ENCODE results near the gene ZC2HC1B.

Gene ZC2HC1B

GRCh38 chr6:143955971-143956370, 91.7 kb downstream of the ZC2HC1B start:
- Histone ChIP-seq H3K9me3 (ENCODE audit: control insufficient read depth, insufficient read depth, low read length) (no peaks in the 10 kb centered on the region), H3K27ac (ENCODE audit: low read depth, low read length) (no peak overlapping the region), H3K79me2 (ENCODE audit: control insufficient read depth, low read length) (no peaks in the 10 kb centered on the region), H3F3A (ENCODE audit: control insufficient read depth, insufficient read depth) (no peaks in the 10 kb centered on the region), H3K27me3 (ENCODE audit: control insufficient read depth, low read length) (no peaks in the 10 kb centered on the region), H3K4me2 (ENCODE audit: low read length) (no peak overlapping the region), H4K20me1 (ENCODE audit: control insufficient read depth, insufficient read depth, low read depth, low read length) (no peaks in the 10 kb centered on the region), H3K4me1 (ENCODE audit: control insufficient read depth, low read length) (no peaks in the 10 kb centered on the region), H3K4me3 (ENCODE audit: low read length) (no peak overlapping the region), H3K36me3 (ENCODE audit: control insufficient read depth, low read length) (no peaks in the 10 kb centered on the region), H3K9me2 (replicated peaks; ENCODE audit: control insufficient read depth, low read length) (no peaks in the 10 kb centered on the region)
- no peak for TF ChIP-seq EZH2phosphoT487 (IDR thresholded peaks at IDR 0.05; ENCODE audit: borderline replicate concordance, low read length)
- TF ChIP-seq CTCF (IDR thresholded peaks at IDR 0.05; ENCODE audit: low read depth, low read length, poor library complexity, severe bottlenecking): no peak

- Histone ChIP-seq H3K4me2 (ENCODE audit: low read length) (no peak overlapping the region), H3K27ac (ENCODE audit: low read depth, low read length) (no peak overlapping the region)
Observed at GRCh38 chr6:143957679-143958274, 93.5 kb downstream of the ZC2HC1B start.

GRCh38 chr6:143958839-143959399, 94.6 kb downstream of the ZC2HC1B start:
- no peak for TF ChIP-seq CTCF (IDR thresholded peaks at IDR 0.05; ENCODE audit: low read depth, low read length, poor library complexity, severe bottlenecking)
- TF ChIP-seq EZH2phosphoT487 (IDR thresholded peaks at IDR 0.05; ENCODE audit: borderline replicate concordance, low read length): no peak
- Histone ChIP-seq H3K4me3 (ENCODE audit: low read length) (no peak overlapping the region), H3K36me3 (ENCODE audit: control insufficient read depth, low read length) (no peaks in the 10 kb centered on the region), H3F3A (ENCODE audit: control insufficient read depth, insufficient read depth) (no peaks in the 10 kb centered on the region), H3K27me3 (ENCODE audit: control insufficient read depth, low read length) (no peaks in the 10 kb centered on the region), H4K20me1 (ENCODE audit: control insufficient read depth, insufficient read depth, low read depth, low read length) (no peaks in the 10 kb centered on the region), H3K4me2 (ENCODE audit: low read length) (no peak overlapping the region), H3K27ac (ENCODE audit: low read depth, low read length) (no peak overlapping the region), H3K9me3 (ENCODE audit: control insufficient read depth, insufficient read depth, low read length) (no peaks in the 10 kb centered on the region), H3K9me2 (replicated peaks; ENCODE audit: control insufficient read depth, low read length) (no peaks in the 10 kb centered on the region), H3K79me2 (ENCODE audit: control insufficient read depth, low read length) (no peaks in the 10 kb centered on the region), H3K4me1 (ENCODE audit: control insufficient read depth, low read length) (no peaks in the 10 kb centered on the region)

More at GRCh38 chr6:143957679-143958274, 93.5 kb downstream of the ZC2HC1B start:
- TF ChIP-seq CTCF (IDR thresholded peaks at IDR 0.05; ENCODE audit: low read depth, low read length, poor library complexity, severe bottlenecking) (no peak), EZH2phosphoT487 (IDR thresholded peaks at IDR 0.05; ENCODE audit: borderline replicate concordance, low read length) (no peak)
- Histone ChIP-seq H3K27me3 (ENCODE audit: control insufficient read depth, low read length) (no peaks in the 10 kb centered on the region), H3K9me2 (replicated peaks; ENCODE audit: control insufficient read depth, low read length) (no peaks in the 10 kb centered on the region), H3K4me3 (ENCODE audit: low read length) (no peak overlapping the region), H3K79me2 (ENCODE audit: control insufficient read depth, low read length) (no peaks in the 10 kb centered on the region), H4K20me1 (ENCODE audit: control insufficient read depth, insufficient read depth, low read depth, low read length) (no peaks in the 10 kb centered on the region), H3K4me1 (ENCODE audit: control insufficient read depth, low read length) (no peaks in the 10 kb centered on the region), H3K9me3 (ENCODE audit: control insufficient read depth, insufficient read depth, low read length) (no peaks in the 10 kb centered on the region), H3K36me3 (ENCODE audit: control insufficient read depth, low read length) (no peaks in the 10 kb centered on the region), H3F3A (ENCODE audit: control insufficient read depth, insufficient read depth) (no peaks in the 10 kb centered on the region)

Data from DOHH2 (cell line).